Esophagus squamous epithelium (tissue), 5 donors: ENCODE measurements around the gene CERKL. TPM values are rescaled to one million over a fixed set of nuclear protein-coding genes. Genes with fewer than 3 reads are reported as not detected.
"Not testable (repeated sequence)": the region's sequence is repeated elsewhere in the genome, so short reads cannot be mapped to it uniquely, and the experiment has no call there.

Experiments
- DNase-seq: peaks from one replicate; lab custom pipeline; 2025; lab: John Stamatoyannopoulos, UW
- H3K27ac ChIP-seq, 4 donors: fragments of 200-600 bp; sonication (generic); one replicate each; pipeline ENCODE4 v1.5.1; 2016 to 2019; ENCODE audit warnings: mild to moderate bottlenecking in 1 of 4
- H3K27me3 ChIP-seq, 4 donors: fragments of 200-600 bp; sonication (generic); 1 replicate in 3 of 4; 2 replicates in 1 of 4; pipeline versions ENCODE4 v1.5.1 to v1.6.0; 2017 to 2021; ENCODE audit warnings: antibody characterized with exemption in 1 of 4
- H3K36me3 ChIP-seq, 3 donors: fragments of 200-600 bp; sonication (generic); one replicate each; pipeline ENCODE4 v1.5.1; 2016 to 2019
- H3K4me1 ChIP-seq, 3 donors: fragments of 200-600 bp; sonication (generic); one replicate each; pipeline ENCODE4 v1.5.1; 2017 to 2019
- H3K4me3 ChIP-seq, 4 donors: fragments of 200-600 bp; sonication (generic); 1 replicate in 3 of 4; 2 replicates in 1 of 4; pipeline ENCODE4 v1.5.1; 2016 to 2019; ENCODE audit warnings: mild to moderate bottlenecking in 2 of 4, moderate library complexity in 1 of 4
- H3K9me3 ChIP-seq, 3 donors: fragments of 200-600 bp; sonication (generic); one replicate each; pipeline ENCODE4 v1.5.1; 2016 to 2019
- CTCF ChIP-seq, 6 experiments: fragments of 450-650 bp in 4 of 6; fragments of 200-600 bp in 2 of 6; sonication (generic) in 2 of 6; IDR thresholded peaks; one replicate each; pipeline ENCODE4 v1.5.1; 2016 to 2019; ENCODE audit warnings: antibody characterized with exemption in 6 of 6, mild to moderate bottlenecking in 4 of 6, moderate library complexity in 4 of 6
- POLR2A ChIP-seq, 4 donors: fragments of 450-650 bp; IDR thresholded peaks; one replicate each; pipeline ENCODE4 v1.6.1; 2017; ENCODE audit warnings: antibody characterized with exemption in 4 of 4, mild to moderate bottlenecking in 4 of 4, moderate library complexity in 3 of 4
- WGBS, 2 donors: methylation state at CpG; one replicate each; pipeline ENCODE4 v1.1.5; 2018; 5-methylcytosine and 5-hydroxymethylcytosine counted together
- intact Hi-C: fragments of 100-400 bp; cut with DNase I; formaldehyde crosslinking; loops from one replicate; pipeline ENCODE4 v1.15.0; 2022
- total RNA-seq, 4 donors: library from RNA; depleted of rRNA; stranded (reverse); fragments of >200 nt; gene quantifications; one replicate each; pipeline ENCODE4 v1.1.0, GENCODE V29; 2016
- donor health status: DM: yes; HTN: yes; CAD: no.

The CERKL gene
- under 1 TPM in 1 of 4 donors, not detected in 3; 0.15 TPM for total RNA-seq

- 3 to 7% methylated on average over 18 to 32 of the region's 70 CpGs for WGBS, 2 donors
- H3K27ac ChIP-seq, result no peak within 1 kb of the TSS
Measured at GRCh38 chr2:181656450-181657291, at the start of gene CERKL. CERKL (minus strand) TSS chr2:181657105; CDS start chr2:181657006, 99 bp downstream.

GRCh38 chr2:181702519-181702918 lies 45.6 kb upstream of the CERKL start:
- WGBS, 2 donors, result 77 to 83% methylated on average over 3 of the region's 3 CpGs

More at GRCh38 chr2:181656450-181657291, at the start of gene CERKL:
- Histone ChIP-seq H3K9me3 (no peaks in the 10 kb centered on the region), H3K36me3 (no peaks in the 10 kb centered on the region), H3K4me3 (peak within 1 kb of the TSS; percentile 28 to 73 (median 45)), H3K27me3 (peaks cover 0 to 48% (median 0%) of the 10 kb centered on the region in 4 donors), H3K4me1 (peaks cover 8 to 15% (median 9%) of the 10 kb centered on the region in 3 donors)
- DNase-seq, result no peak
- no peak for TF ChIP-seq CTCF (IDR thresholded peaks at IDR 0.05)
- TF ChIP-seq POLR2A (IDR thresholded peaks at IDR 0.05), result no peak
- intact Hi-C loops, result no loop called here

GRCh38 chr2:181698223-181698622 lies 41.3 kb upstream of the CERKL start:
- no peak overlapping the region for H3K27ac ChIP-seq
- no peaks in the 10 kb centered on the region for H3K36me3 ChIP-seq
- WGBS, 2 donors, result 88 to 97% methylated on average over 1 of the region's 1 CpG
- intact Hi-C loops, result no loop called here
- no peak for TF ChIP-seq CTCF (IDR thresholded peaks at IDR 0.05)
- no peak for TF ChIP-seq POLR2A (IDR thresholded peaks at IDR 0.05)
- H3K9me3 ChIP-seq, result no peaks in the 10 kb centered on the region
- H3K27me3 ChIP-seq, result peaks cover 0 to 5% (median 0%) of the 10 kb centered on the region in 4 donors
- no peak for DNase-seq
- no peak overlapping the region for H3K4me3 ChIP-seq
- no peaks in the 10 kb centered on the region for H3K4me1 ChIP-seq

More at GRCh38 chr2:181702519-181702918, 45.6 kb upstream of the CERKL start:
- intact Hi-C loops, H3K27me3 ChIP-seq, H3K27ac ChIP-seq, H3K4me1 ChIP-seq, H3K36me3 ChIP-seq, H3K4me3 ChIP-seq, H3K9me3 ChIP-seq, DNase-seq: not testable (repeated sequence)

GRCh38 chr2:181697571-181697970 lies 40.7 kb upstream of the CERKL start:
- no peak overlapping the region for H3K4me3 ChIP-seq
- no peak overlapping the region for H3K27ac ChIP-seq
- no peaks in the 10 kb centered on the region for H3K36me3 ChIP-seq
- H3K9me3 ChIP-seq, result no peaks in the 10 kb centered on the region
- intact Hi-C loops, result no loop called here
- no peaks in the 10 kb centered on the region for H3K4me1 ChIP-seq
- peaks cover 0 to 5% (median 0%) of the 10 kb centered on the region in 4 donors for H3K27me3 ChIP-seq
- DNase-seq, result no peak
- TF ChIP-seq CTCF (IDR thresholded peaks at IDR 0.05), result no peak
- no peak for TF ChIP-seq POLR2A (IDR thresholded peaks at IDR 0.05)
- WGBS, 2 donors, result 83 to 89% methylated on average over 1 of the region's 1 CpG

GRCh38 chr2:181697126-181697525 lies 40.2 kb upstream of the CERKL start:
- no peak for TF ChIP-seq CTCF (IDR thresholded peaks at IDR 0.05)
- TF ChIP-seq POLR2A (IDR thresholded peaks at IDR 0.05), result no peak
- H3K27ac ChIP-seq, result no peak overlapping the region
- no peak for DNase-seq
- no peak overlapping the region for H3K4me3 ChIP-seq
- no peaks in the 10 kb centered on the region for H3K9me3 ChIP-seq
- H3K4me1 ChIP-seq, result no peaks in the 10 kb centered on the region
- intact Hi-C loops, result no loop called here
- no peaks in the 10 kb centered on the region for H3K36me3 ChIP-seq
- 83 to 94% methylated on average over 6 of the region's 6 CpGs for WGBS, 2 donors
- peaks cover 0 to 5% (median 0%) of the 10 kb centered on the region in 4 donors for H3K27me3 ChIP-seq
